ENCODE measurements around the gene PDCD10.

- TF ChIP-seq YY1 (IDR thresholded peaks at IDR 0.05; ENCODE audit: insufficient read depth, insufficient read length): no peak
- no peak for TF ChIP-seq ZNF274 (IDR thresholded peaks at IDR 0.05; ENCODE audit: low read depth, low read length)
- TF ChIP-seq SUZ12 (IDR thresholded peaks at IDR 0.05; ENCODE audit: extremely low read depth, insufficient read depth, insufficient read length): no peak
Measured at GRCh38 chr3:167711439-167711838, 23.3 kb downstream of the PDCD10 start.

Data from NT2/D1 (cell line).